Left colon (tissue), 2 donors: ENCODE measurements around the gene XAB2. TPM values are rescaled to one million over a fixed set of nuclear protein-coding genes. Genes with fewer than 3 reads are reported as not detected.

ENCODE experiments used
- ATAC-seq: fragments of 200-7000 bp; cut with Tn5 transposase; one replicate; pipeline ENCODE4 v1.9.1; 2020; ENCODE audit warnings: mild to moderate bottlenecking, moderate library complexity
- DNase-seq, 2 donors: peaks; one replicate each; pipeline ENCODE4 v3.0.0-alpha.2; 2020
- intact Hi-C, 2 donors: fragments of 100-400 bp; cut with DNase I in 1 of 2; cut with micrococcal nuclease in 1 of 2; formaldehyde crosslinking; loops; one replicate each; pipeline versions ENCODE4 v1.11.2 to v1.14.0; 2022; cut with DNase I, micrococcal nuclease
- long read RNA-seq: library from polyadenylated mRNA; unstranded; transcript quantifications from one replicate; pipeline ENCODE4 v2.0.0, GENCODE V29; 2021
- total RNA-seq, 2 donors: library from RNA; stranded (reverse); fragmentation: NEBNext Ultra II Directional; extraction: Animal tissue kit (Norgen Biotek cat#: 25700); gene quantifications; one replicate each; pipeline ENCODE4 v1.2.1, GENCODE V29; 2021
- donor health status: DM: no; HTN: no; CAD: no.
- donor health status: DM: yes; HTN: yes; CAD: no.

The XAB2 gene
- 10 to 100 TPM; 23.6 to 29.4 TPM for total RNA-seq
- long read RNA-seq, partial matches to known transcripts = 3 of 4 reads
- long read RNA-seq, other reads (novel, unspliced or antisense) = 0 of 4 reads

- intact Hi-C loops = no loop called here
- peak; percentile 98 for ATAC-seq
Observed at GRCh38 chr19:7629347-7630054, at the start of gene XAB2, which contains the start of gene PET100. XAB2 (minus strand) TSS chr19:7629545; CDS start chr19:7629527, 18 bp downstream. PET100 (plus strand) TSS chr19:7629793; CDS start chr19:7629834, 41 bp downstream.

GRCh38 chr19:7677669-7678311, 48.4 kb upstream of the XAB2 start:
- no peak for ATAC-seq
- intact Hi-C loops = no loop called here
- no peak for DNase-seq

More at GRCh38 chr19:7629347-7630054, at the start of gene XAB2, which contains the start of gene PET100:
- peak; percentile 94 to 97 for DNase-seq

GRCh38 chr19:7676854-7677253, 47.5 kb upstream of the XAB2 start, which contains the start of gene MCEMP1:
MCEMP1 (plus strand) TSS chr19:7677090; CDS start chr19:7677121, 31 bp downstream.
- intact Hi-C loops = no loop called here
- no peak for DNase-seq
- ATAC-seq = no peak

- intact Hi-C loops = no loop called here
- DNase-seq = no peak
- ATAC-seq = no peak
Observed at GRCh38 chr19:7676376-7676775, 47.0 kb upstream of the XAB2 start.

- intact Hi-C loops = no loop called here
- ATAC-seq (peak; percentile 96), DNase-seq (peak; percentile 70 to 74)
Observed at GRCh38 chr19:7674010-7675005, 45.0 kb upstream of the XAB2 start.

GRCh38 chr19:7672522-7672921, 43.2 kb upstream of the XAB2 start:
- ATAC-seq (no peak), DNase-seq (no peak)
- intact Hi-C loops = no loop called here

- DNase-seq = no peak
- intact Hi-C loops = no loop called here
- no peak for ATAC-seq
Observed at GRCh38 chr19:7670790-7671189, 41.4 kb upstream of the XAB2 start.

- no peak for ATAC-seq
- intact Hi-C loops = no loop called here
- DNase-seq = no peak
Observed at GRCh38 chr19:7670150-7670783, 40.9 kb upstream of the XAB2 start.

- intact Hi-C loops = no loop called here
- no peak for ATAC-seq
- no peak for DNase-seq
Observed at GRCh38 chr19:7669641-7670040, 40.3 kb upstream of the XAB2 start.

GRCh38 chr19:7668842-7669241, 39.5 kb upstream of the XAB2 start, which contains the start of gene RETN:
RETN (plus strand) TSS chr19:7669049; CDS start chr19:7669327, 278 bp downstream.
- ATAC-seq (no peak), DNase-seq (no peak)
- intact Hi-C loops = no loop called here

- intact Hi-C loops = no loop called here
- DNase-seq (no peak), ATAC-seq (no peak)
Observed at GRCh38 chr19:7665076-7665475, 35.7 kb upstream of the XAB2 start.

- DNase-seq = no peak
- no peak for ATAC-seq
- intact Hi-C loops = no loop called here
Observed at GRCh38 chr19:7663706-7664105, 34.4 kb upstream of the XAB2 start.

GRCh38 chr19:7662657-7663056, 33.3 kb upstream of the XAB2 start:
- intact Hi-C loops = no loop called here
- ATAC-seq (no peak), DNase-seq (no peak)

GRCh38 chr19:7661744-7662538, 32.6 kb upstream of the XAB2 start:
- ATAC-seq (no peak), DNase-seq (no peak)
- intact Hi-C loops = no loop called here

- DNase-seq (no peak), ATAC-seq (no peak)
- intact Hi-C loops = no loop called here
Observed at GRCh38 chr19:7658219-7658686, 28.9 kb upstream of the XAB2 start.

- ATAC-seq (no peak), DNase-seq (no peak)
- intact Hi-C loops = no loop called here
Observed at GRCh38 chr19:7657131-7657751, 27.9 kb upstream of the XAB2 start.

- DNase-seq (no peak), ATAC-seq (no peak)
- intact Hi-C loops = no loop called here
Observed at GRCh38 chr19:7655581-7655980, 26.2 kb upstream of the XAB2 start.
